Mucosa of descending colon (tissue), 3 donors: ENCODE measurements around the gene WARS2. TPM values are rescaled to one million over a fixed set of nuclear protein-coding genes. Genes with fewer than 3 reads are reported as not detected.

Experiments used
- ATAC-seq: fragments of 200-7000 bp; cut with Tn5 transposase; one replicate; pipeline ENCODE4 v1.9.1; 2020; ENCODE audit warnings: mild to moderate bottlenecking, moderate library complexity
- DNase-seq, 3 donors: peaks; one replicate each; pipeline ENCODE4 v3.0.0-alpha.2; 2020
- H3K36me3 ChIP-seq: fragments of 200-600 bp; one replicate; pipeline ENCODE4 v1.8.0; 2021; ENCODE audit warnings: low read depth, mild to moderate bottlenecking
- H3K4me1 ChIP-seq: fragments of 200-600 bp; one replicate; pipeline ENCODE4 v1.8.0; 2021; ENCODE audit warnings: low read depth, mild to moderate bottlenecking
- H3K4me3 ChIP-seq: fragments of 200-600 bp; one replicate; pipeline ENCODE4 v1.8.0; 2021; ENCODE audit warnings: mild to moderate bottlenecking
- H3K9me3 ChIP-seq: fragments of 200-600 bp; one replicate; pipeline ENCODE4 v1.8.0; 2021; ENCODE audit warnings: mild to moderate bottlenecking
- CTCF ChIP-seq: fragments of 200-600 bp; IDR thresholded peaks from one replicate; pipeline ENCODE4 v1.8.0; 2022; ENCODE audit warnings: antibody characterized with exemption, mild to moderate bottlenecking
- intact Hi-C, 2 donors: fragments of 100-400 bp; cut with DNase I in 1 of 2; cut with micrococcal nuclease in 1 of 2; formaldehyde crosslinking; loops; one replicate each; pipeline versions ENCODE4 v1.11.0 to v1.11.1; 2022; cut with DNase I, micrococcal nuclease
- total RNA-seq, 3 donors: library from RNA; stranded (reverse); fragmentation: NEBNext Ultra II Directional in 2 of 3; extraction: Animal tissue kit (Norgen Biotek cat#: 25700) in 2 of 3; gene quantifications; one replicate each; pipeline versions ENCODE4 v1.2.1 to v1.2.4, GENCODE V29; 2021 to 2023
- donor health status: DM: no; HTN: no; CAD: no; lungs with moderate emphysema.
- donor health status: DM: no; HTN: no; CAD: no.
- donor health status: DM: no; HTN: yes; CAD: no.

The WARS2 gene
- total RNA-seq, 3 donors from 2014 or later: 10.5 to 14.9 (median 14.5) TPM

DNA sequence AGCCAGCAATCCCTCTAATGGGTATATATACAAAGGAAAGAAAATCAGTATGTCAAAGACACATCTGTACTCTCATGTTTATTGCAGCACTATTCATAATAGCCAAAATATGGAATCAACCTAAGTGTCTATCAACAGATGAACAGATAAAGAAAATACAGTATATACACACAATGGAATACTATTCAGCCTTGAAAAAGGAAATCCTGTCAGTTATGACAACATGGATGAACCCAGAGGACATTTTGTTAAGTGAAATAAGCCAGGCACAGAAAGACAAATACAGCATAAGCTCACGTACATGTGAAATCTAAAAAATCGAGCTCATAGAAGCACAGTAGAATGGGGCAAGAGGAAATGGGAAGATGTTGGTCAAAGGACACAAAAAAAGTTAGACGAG, 69.1 kb downstream of the WARS2 start:
- Histone ChIP-seq H3K9me3 (no peaks in the 10 kb centered on the region), H3K36me3 (no peaks in the 10 kb centered on the region), H3K4me1 (no peaks in the 10 kb centered on the region), H3K4me3 (no peak overlapping the region)
- no peak for ATAC-seq
- intact Hi-C loops: no loop called here
- no peak for DNase-seq
- TF ChIP-seq CTCF: no peak

DNA sequence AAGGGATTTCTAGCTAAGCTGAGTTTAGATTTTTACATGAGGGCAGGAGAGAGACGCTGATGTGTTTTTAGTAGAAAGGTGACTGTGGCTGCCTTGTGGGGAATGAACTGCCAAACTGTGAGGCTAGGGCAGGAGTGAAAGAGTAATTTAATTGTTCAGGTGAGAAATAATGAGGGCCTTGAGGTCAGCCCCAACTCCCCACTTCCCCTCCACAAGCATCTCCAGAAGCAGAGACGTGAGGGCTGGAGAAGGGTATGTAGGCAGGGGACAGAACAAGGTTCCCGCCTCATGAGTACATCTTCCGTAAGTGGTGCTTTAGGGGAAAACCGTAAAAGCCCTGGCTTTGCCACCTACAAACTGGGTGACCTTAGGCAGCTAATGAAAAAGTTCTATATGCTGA, 70.8 kb downstream of the WARS2 start:
- H3K4me3 ChIP-seq: no peak overlapping the region
- no peak for TF ChIP-seq CTCF
- H3K36me3 ChIP-seq: no peaks in the 10 kb centered on the region
- intact Hi-C loops: no loop called here
- H3K9me3 ChIP-seq: no peaks in the 10 kb centered on the region
- ATAC-seq (no peak), DNase-seq (no peak)
- no peaks in the 10 kb centered on the region for H3K4me1 ChIP-seq

GRCh38 chr1:119068427-119068826, 72.0 kb downstream of the WARS2 start:
- intact Hi-C loops: no loop called here
- no peak overlapping the region for H3K4me3 ChIP-seq
- no peak for TF ChIP-seq CTCF
- no peaks in the 10 kb centered on the region for H3K36me3 ChIP-seq
- DNase-seq (no peak), ATAC-seq (no peak)
- no peaks in the 10 kb centered on the region for H3K4me1 ChIP-seq
- H3K9me3 ChIP-seq: no peaks in the 10 kb centered on the region

GRCh38 chr1:119061700-119062099, 78.8 kb downstream of the WARS2 start:
- intact Hi-C loops: no loop called here
- no peak overlapping the region for H3K4me3 ChIP-seq
- no peaks in the 10 kb centered on the region for H3K36me3 ChIP-seq
- ATAC-seq (no peak), DNase-seq (no peak)
- no peaks in the 10 kb centered on the region for H3K9me3 ChIP-seq
- H3K4me1 ChIP-seq: no peaks in the 10 kb centered on the region
- no peak for TF ChIP-seq CTCF

DNA sequence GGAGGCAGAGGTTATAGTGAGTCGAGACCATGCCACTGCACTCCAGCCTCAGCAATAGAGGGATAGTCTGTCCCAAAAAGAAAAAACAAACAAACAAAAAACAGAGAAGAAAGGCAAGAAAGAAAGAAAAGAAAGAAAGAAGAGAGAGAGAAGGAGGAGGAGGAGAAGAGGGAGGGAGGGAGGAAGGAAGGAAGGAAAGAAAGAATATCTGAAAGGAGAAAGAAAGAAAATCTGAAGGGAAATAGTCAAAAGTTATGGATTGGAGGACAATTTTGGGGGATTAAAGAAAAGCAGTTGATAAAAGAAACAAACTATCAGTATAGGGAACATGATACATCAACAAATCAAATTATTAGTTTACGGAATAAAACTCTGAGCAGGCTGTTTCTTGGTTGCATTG, 84.9 kb downstream of the WARS2 start:
- Histone ChIP-seq H3K4me1 (no peaks in the 10 kb centered on the region), H3K9me3 (no peaks in the 10 kb centered on the region), H3K36me3 (no peaks in the 10 kb centered on the region), H3K4me3 (no peak overlapping the region)
- ATAC-seq (no peak), DNase-seq (no peak)
- no peak for TF ChIP-seq CTCF
- intact Hi-C loops: no loop called here

GRCh38 chr1:119053917-119054316, 86.5 kb downstream of the WARS2 start:
- ATAC-seq (no peak), DNase-seq (no peak)
- Histone ChIP-seq H3K4me3 (no peak overlapping the region), H3K9me3 (no peaks in the 10 kb centered on the region), H3K36me3 (no peaks in the 10 kb centered on the region), H3K4me1 (no peaks in the 10 kb centered on the region)
- intact Hi-C loops: no loop called here
- no peak for TF ChIP-seq CTCF
